ENCODE data around the gene SLC36A4.

Gene SLC36A4

DNA sequence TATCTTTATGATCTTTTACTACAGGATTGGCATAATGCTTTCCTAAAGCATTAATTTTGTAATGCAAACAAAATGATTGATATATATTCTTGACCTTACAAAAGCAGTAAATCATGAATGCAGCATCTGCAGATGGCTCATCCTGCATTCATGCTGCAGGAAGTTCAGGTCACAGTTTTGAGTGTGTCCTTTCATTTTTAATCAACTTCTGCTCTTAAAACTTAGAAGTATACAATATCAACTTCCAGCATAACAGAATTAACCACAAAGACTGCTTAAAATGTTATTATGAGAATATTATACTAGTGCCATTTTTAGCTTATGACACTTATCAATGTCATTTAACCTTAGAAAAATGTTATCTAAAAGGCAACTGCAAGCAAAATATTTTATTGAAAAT lies 54.0 kb downstream of the SLC36A4 start:
- Histone ChIP-seq H3F3A (ENCODE audit: low read depth) (no peaks in the 10 kb centered on the region), H3K4me1 (ENCODE audit: insufficient read depth, low read length, poor library complexity, severe bottlenecking) (no peaks in the 10 kb centered on the region), H3K27me3 (ENCODE audit: insufficient read depth, low read length, poor library complexity, severe bottlenecking) (no peaks in the 10 kb centered on the region), H3K4me3 (ENCODE audit: low read length, poor library complexity, severe bottlenecking) (no peak overlapping the region), H3K36me3 (ENCODE audit: insufficient read depth, low read length) (no peaks in the 10 kb centered on the region), H3K9ac (ENCODE audit: low read depth, low read length, poor library complexity, severe bottlenecking) (no peak overlapping the region), H3K4me2 (ENCODE audit: low read depth, low read length, poor library complexity, severe bottlenecking) (no peak overlapping the region), H4K20me1 (ENCODE audit: insufficient read depth, low read length, poor library complexity, severe bottlenecking) (no peaks in the 10 kb centered on the region), H3K9me2 (replicated peaks; ENCODE audit: low read depth, low read length) (no peaks in the 10 kb centered on the region), H3K9me3 (ENCODE audit: insufficient read depth, low read depth, low read length) (no peaks in the 10 kb centered on the region), H2AFZ (ENCODE audit: low read length) (no peak overlapping the region), H3K79me2 (ENCODE audit: insufficient read depth, low read length) (no peaks in the 10 kb centered on the region)
- no peak for TF ChIP-seq EZH2phosphoT487 (IDR thresholded peaks at IDR 0.05; ENCODE audit: borderline replicate concordance)
- TF ChIP-seq, protein P1, sequence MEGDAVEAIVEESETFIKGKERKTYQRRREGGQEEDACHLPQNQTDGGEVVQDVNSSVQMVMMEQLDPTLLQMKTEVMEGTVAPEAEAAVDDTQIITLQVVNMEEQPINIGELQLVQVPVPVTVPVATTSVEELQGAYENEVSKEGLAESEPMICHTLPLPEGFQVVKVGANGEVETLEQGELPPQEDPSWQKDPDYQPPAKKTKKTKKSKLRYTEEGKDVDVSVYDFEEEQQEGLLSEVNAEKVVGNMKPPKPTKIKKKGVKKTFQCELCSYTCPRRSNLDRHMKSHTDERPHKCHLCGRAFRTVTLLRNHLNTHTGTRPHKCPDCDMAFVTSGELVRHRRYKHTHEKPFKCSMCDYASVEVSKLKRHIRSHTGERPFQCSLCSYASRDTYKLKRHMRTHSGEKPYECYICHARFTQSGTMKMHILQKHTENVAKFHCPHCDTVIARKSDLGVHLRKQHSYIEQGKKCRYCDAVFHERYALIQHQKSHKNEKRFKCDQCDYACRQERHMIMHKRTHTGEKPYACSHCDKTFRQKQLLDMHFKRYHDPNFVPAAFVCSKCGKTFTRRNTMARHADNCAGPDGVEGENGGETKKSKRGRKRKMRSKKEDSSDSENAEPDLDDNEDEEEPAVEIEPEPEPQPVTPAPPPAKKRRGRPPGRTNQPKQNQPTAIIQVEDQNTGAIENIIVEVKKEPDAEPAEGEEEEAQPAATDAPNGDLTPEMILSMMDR (conservative IDR thresholded peaks at IDR 0.05; ENCODE audit: low read length) = no peak

DNA sequence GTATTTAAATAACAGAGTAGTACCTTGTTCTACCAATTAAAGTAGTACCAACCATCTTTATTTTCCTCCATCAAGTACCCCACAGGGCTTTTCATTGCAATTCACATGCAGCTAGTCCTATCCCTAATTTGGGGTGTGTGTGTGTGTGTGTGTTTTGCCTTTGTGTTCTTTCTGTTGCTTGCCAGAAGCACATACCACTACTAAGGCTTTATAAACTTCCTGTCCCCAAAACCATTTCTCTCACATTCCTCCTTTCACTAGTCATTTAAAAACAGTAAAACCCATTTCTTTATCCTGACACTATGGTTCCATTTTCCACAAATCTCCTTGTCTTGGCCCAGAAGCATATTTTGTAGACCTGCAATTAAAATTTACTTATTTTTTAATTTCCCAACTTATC lies 54.6 kb downstream of the SLC36A4 start:
- no peaks in the 10 kb centered on the region for H3K36me3 ChIP-seq (ENCODE audit: insufficient read depth, low read length)
- no peaks in the 10 kb centered on the region for H3K9me2 ChIP-seq (replicated peaks; ENCODE audit: low read depth, low read length)
- H3K9ac ChIP-seq (ENCODE audit: low read depth, low read length, poor library complexity, severe bottlenecking) = no peak overlapping the region
- no peaks in the 10 kb centered on the region for H3K4me1 ChIP-seq (ENCODE audit: insufficient read depth, low read length, poor library complexity, severe bottlenecking)
- H4K20me1 ChIP-seq (ENCODE audit: insufficient read depth, low read length, poor library complexity, severe bottlenecking) = no peaks in the 10 kb centered on the region
- no peak overlapping the region for H3K4me3 ChIP-seq (ENCODE audit: low read length, poor library complexity, severe bottlenecking)
- H3K4me2 ChIP-seq (ENCODE audit: low read depth, low read length, poor library complexity, severe bottlenecking) = no peak overlapping the region
- no peaks in the 10 kb centered on the region for H3K27me3 ChIP-seq (ENCODE audit: insufficient read depth, low read length, poor library complexity, severe bottlenecking)
- H3K9me3 ChIP-seq (ENCODE audit: insufficient read depth, low read depth, low read length) = no peaks in the 10 kb centered on the region
- no peaks in the 10 kb centered on the region for H3K79me2 ChIP-seq (ENCODE audit: insufficient read depth, low read length)
- no peaks in the 10 kb centered on the region for H3F3A ChIP-seq (ENCODE audit: low read depth)
- TF ChIP-seq EZH2phosphoT487 (IDR thresholded peaks at IDR 0.05; ENCODE audit: borderline replicate concordance) = no peak
- TF ChIP-seq, protein P1 (conservative IDR thresholded peaks at IDR 0.05; ENCODE audit: low read length) = no peak
- H2AFZ ChIP-seq (ENCODE audit: low read length) = no peak overlapping the region

DNA sequence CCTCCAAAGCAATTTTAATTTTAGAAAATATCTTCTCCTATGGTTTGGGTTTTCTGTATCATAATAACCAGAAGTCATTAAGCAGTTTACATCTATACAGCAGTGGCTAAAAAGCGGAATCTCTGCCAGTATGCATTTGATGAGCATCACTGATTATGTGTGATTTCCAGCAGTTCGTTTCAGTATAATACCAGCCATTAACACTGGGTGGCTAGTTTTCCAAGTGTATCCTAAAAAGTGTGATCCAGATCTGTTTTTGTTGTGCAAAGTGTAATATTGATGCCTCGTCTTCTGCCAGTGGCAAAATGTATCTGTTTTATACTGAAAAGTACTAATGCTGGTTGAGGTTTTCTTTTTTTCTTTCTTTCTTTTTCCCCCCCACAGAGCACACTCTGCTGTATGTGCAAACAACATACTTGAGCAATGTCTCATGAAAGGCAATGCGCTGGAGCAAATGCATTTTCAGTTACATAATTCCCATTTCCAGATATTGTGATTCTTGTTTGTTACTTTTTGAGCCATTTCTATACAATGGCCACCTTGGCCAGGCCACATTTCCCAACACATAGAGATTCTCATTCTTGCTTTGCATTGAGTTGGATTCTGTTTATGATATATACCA lies 64.2 kb downstream of the SLC36A4 start:
- Histone ChIP-seq H2AFZ (ENCODE audit: low read length) (no peak overlapping the region), H3K9me2 (replicated peaks; ENCODE audit: low read depth, low read length) (no peaks in the 10 kb centered on the region), H3K4me1 (ENCODE audit: insufficient read depth, low read length, poor library complexity, severe bottlenecking) (no peaks in the 10 kb centered on the region), H3K4me2 (ENCODE audit: low read depth, low read length, poor library complexity, severe bottlenecking) (no peak overlapping the region), H3K9me3 (ENCODE audit: insufficient read depth, low read depth, low read length) (no peaks in the 10 kb centered on the region), H3K9ac (ENCODE audit: low read depth, low read length, poor library complexity, severe bottlenecking) (no peak overlapping the region), H3F3A (ENCODE audit: low read depth) (no peaks in the 10 kb centered on the region), H3K79me2 (ENCODE audit: insufficient read depth, low read length) (no peaks in the 10 kb centered on the region), H3K4me3 (ENCODE audit: low read length, poor library complexity, severe bottlenecking) (no peak overlapping the region), H3K27me3 (ENCODE audit: insufficient read depth, low read length, poor library complexity, severe bottlenecking) (no peaks in the 10 kb centered on the region), H3K36me3 (ENCODE audit: insufficient read depth, low read length) (no peaks in the 10 kb centered on the region), H4K20me1 (ENCODE audit: insufficient read depth, low read length, poor library complexity, severe bottlenecking) (no peaks in the 10 kb centered on the region)
- TF ChIP-seq EZH2phosphoT487 (IDR thresholded peaks at IDR 0.05; ENCODE audit: borderline replicate concordance) = no peak
- TF ChIP-seq, protein P1 (conservative IDR thresholded peaks at IDR 0.05; ENCODE audit: low read length) = no peak
